Measurements from ENCODE around the gene NCR1. TPM values are rescaled to one million over a fixed set of nuclear protein-coding genes. Genes with fewer than 3 reads are reported as not detected.
A peak's percentile ranks its signal among the peaks of the same experiment; 100 is the strongest.
"Not testable (repeated sequence)": the region's sequence is repeated elsewhere in the genome, so short reads cannot be mapped to it uniquely, and the experiment has no call there.

The NCR1 gene
- total RNA-seq, 1 experiment from 2014 or later, result not detected

GRCh38 chr19:54923276-54923675 is 17.3 kb downstream of the NCR1 start:
- Mint-ChIP-seq H3K4me3 (ENCODE audit: unreplicated experiment) (no peak overlapping the region), H3K4me1 (ENCODE audit: insufficient read depth, unreplicated experiment) (no peaks in the 10 kb centered on the region), H3K27me3 (ENCODE audit: insufficient read depth, unreplicated experiment) (no peaks in the 10 kb centered on the region), H3K9me3 (ENCODE audit: unreplicated experiment) (peaks cover 22% of the 10 kb centered on the region), H3K36me3 (ENCODE audit: insufficient read depth, unreplicated experiment) (peaks cover 7% of the 10 kb centered on the region), H3K27ac (ENCODE audit: low read depth, unreplicated experiment) (no peak overlapping the region)
- ChIA-PET POLR2A (interaction anchor here (0.7 kb wide), 1 partner anchor 14 kb away, joined by 3 read pairs; no protein-coding TSS in a partner anchor), CTCF (interaction anchor here (1.3 to 1.9 kb wide), 2 partner anchors 249 to 443 kb away, joined by 5 to 9 read pairs; no protein-coding TSS in a partner anchor)
- no TSS peak for BruUV-seq (replicated peaks)
- no peak for TF ChIP-seq CTCF (IDR thresholded peaks at IDR 0.05; ENCODE audit: unreplicated experiment)
- intact Hi-C loops (cut with micrococcal nuclease), result no loop called here
- no peak for DNase-seq (ENCODE audit: unreplicated experiment)

DNA sequence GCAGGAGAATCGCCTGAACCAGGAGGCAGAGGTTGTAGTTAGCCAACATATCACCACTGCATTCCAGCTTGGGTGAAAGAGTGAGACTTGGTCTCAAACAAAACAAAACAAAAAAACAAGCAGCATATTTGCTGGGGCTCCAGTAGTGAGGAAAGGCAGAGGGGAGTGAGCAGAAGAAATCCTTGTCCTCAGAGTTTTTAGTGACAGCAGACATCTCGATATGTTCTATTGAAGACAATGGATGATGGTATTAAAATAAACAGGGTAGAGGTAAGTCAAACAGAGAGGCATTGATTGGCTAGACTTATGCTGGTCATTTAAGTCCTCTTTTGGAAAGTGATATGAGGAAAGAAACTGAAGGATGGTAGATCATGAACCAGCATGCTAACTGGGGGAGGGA is 22.4 kb downstream of the NCR1 start:
- no peak for TF ChIP-seq CTCF (IDR thresholded peaks at IDR 0.05; ENCODE audit: unreplicated experiment)
- DNase-seq (ENCODE audit: unreplicated experiment), result peak; percentile 5
- no TSS peak for BruUV-seq (replicated peaks)

GRCh38 chr19:54937926-54938325 is 32.0 kb downstream of the NCR1 start:
- Mint-ChIP-seq H3K4me3 (ENCODE audit: unreplicated experiment) (no peak overlapping the region), H3K36me3 (ENCODE audit: insufficient read depth, unreplicated experiment) (no peaks in the 10 kb centered on the region), H3K4me1 (ENCODE audit: insufficient read depth, unreplicated experiment) (no peaks in the 10 kb centered on the region), H3K27me3 (ENCODE audit: insufficient read depth, unreplicated experiment) (no peaks in the 10 kb centered on the region), H3K27ac (ENCODE audit: low read depth, unreplicated experiment) (no peak overlapping the region), H3K9me3 (ENCODE audit: unreplicated experiment) (peaks cover 8% of the 10 kb centered on the region)
- ChIA-PET CTCF (interaction anchor here (0.5 kb wide), 1 partner anchor 283 kb away, joined by 3 read pairs; no protein-coding TSS in a partner anchor), POLR2A (interaction anchor here (0.6 kb wide), 1 partner anchor 15 kb away, joined by 3 read pairs; no protein-coding TSS in a partner anchor)
- intact Hi-C loops (cut with micrococcal nuclease), result no loop called here
- no peak for DNase-seq (ENCODE audit: unreplicated experiment)
- no peak for TF ChIP-seq CTCF (IDR thresholded peaks at IDR 0.05; ENCODE audit: unreplicated experiment)
- BruUV-seq (replicated peaks), result no TSS peak

More for the DNA sequence above, 22.4 kb downstream of the NCR1 start:
- no peaks in the 10 kb centered on the region for H3K27me3 Mint-ChIP-seq (ENCODE audit: insufficient read depth, unreplicated experiment)
- H3K4me3 Mint-ChIP-seq (ENCODE audit: unreplicated experiment), result no peak overlapping the region
- intact Hi-C loops (cut with micrococcal nuclease), result no loop called here
- H3K27ac Mint-ChIP-seq (ENCODE audit: low read depth, unreplicated experiment), result no peak overlapping the region
- H3K36me3 Mint-ChIP-seq (ENCODE audit: insufficient read depth, unreplicated experiment), result peaks cover 7% of the 10 kb centered on the region
- POLR2A ChIA-PET, result interaction anchor here (0.6 kb wide), 1 partner anchor 72 kb away, joined by 3 read pairs; no protein-coding TSS in a partner anchor
- no peaks in the 10 kb centered on the region for H3K4me1 Mint-ChIP-seq (ENCODE audit: insufficient read depth, unreplicated experiment)
- CTCF ChIA-PET, result interaction anchor here (0.6 to 0.9 kb wide), 2 partner anchors 275 to 489 kb away, joined by 3 to 7 read pairs; no protein-coding TSS in a partner anchor
- peaks cover 15% of the 10 kb centered on the region for H3K9me3 Mint-ChIP-seq (ENCODE audit: unreplicated experiment)

DNA sequence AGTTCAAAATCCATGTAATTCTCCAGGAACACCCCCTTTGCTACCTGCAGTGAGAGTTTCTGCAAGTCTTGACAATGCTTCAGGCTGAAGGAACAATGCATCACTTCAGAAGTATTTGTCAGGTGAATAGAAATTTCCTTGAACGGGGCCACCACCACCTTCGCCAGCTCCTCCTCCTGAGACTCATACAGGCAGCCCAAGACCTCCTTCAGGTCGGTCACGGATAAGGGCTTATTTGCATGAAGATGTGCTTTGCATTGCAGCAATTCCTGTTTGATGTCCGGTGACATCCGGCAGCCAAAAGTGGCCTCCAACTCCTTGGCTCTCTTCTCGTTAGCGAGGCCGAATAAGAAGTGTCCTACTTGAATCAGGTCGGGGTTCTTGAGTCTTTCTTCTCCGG is 33.0 kb downstream of the NCR1 start:
- no peak for TF ChIP-seq CTCF (IDR thresholded peaks at IDR 0.05; ENCODE audit: unreplicated experiment)
- intact Hi-C loops (cut with micrococcal nuclease), result no loop called here
- BruUV-seq (replicated peaks), result no TSS peak
- DNase-seq (ENCODE audit: unreplicated experiment), result no peak
- Mint-ChIP-seq H3K9me3 (ENCODE audit: unreplicated experiment) (peaks cover 8% of the 10 kb centered on the region), H3K27me3 (ENCODE audit: insufficient read depth, unreplicated experiment) (no peaks in the 10 kb centered on the region), H3K4me3 (ENCODE audit: unreplicated experiment) (no peak overlapping the region), H3K27ac (ENCODE audit: low read depth, unreplicated experiment) (no peak overlapping the region), H3K4me1 (ENCODE audit: insufficient read depth, unreplicated experiment) (no peaks in the 10 kb centered on the region), H3K36me3 (ENCODE audit: insufficient read depth, unreplicated experiment) (no peaks in the 10 kb centered on the region)
- CTCF ChIA-PET, result no interaction called here
- POLR2A ChIA-PET, result no interaction called here

GRCh38 chr19:54939538-54939937 is 33.6 kb downstream of the NCR1 start:
- POLR2A ChIA-PET; H3K27me3 Mint-ChIP-seq (ENCODE audit: insufficient read depth, unreplicated experiment); H3K36me3 Mint-ChIP-seq (ENCODE audit: insufficient read depth, unreplicated experiment); H3K4me3 Mint-ChIP-seq (ENCODE audit: unreplicated experiment); H3K27ac Mint-ChIP-seq (ENCODE audit: low read depth, unreplicated experiment); BruUV-seq (replicated peaks); DNase-seq (ENCODE audit: unreplicated experiment); H3K4me1 Mint-ChIP-seq (ENCODE audit: insufficient read depth, unreplicated experiment); H3K9me3 Mint-ChIP-seq (ENCODE audit: unreplicated experiment); intact Hi-C loops (cut with micrococcal nuclease): not testable (repeated sequence)
- CTCF ChIA-PET, result interaction anchor here (0.9 kb wide), 1 partner anchor 265 kb away, joined by 3 read pairs; no protein-coding TSS in a partner anchor

DNA sequence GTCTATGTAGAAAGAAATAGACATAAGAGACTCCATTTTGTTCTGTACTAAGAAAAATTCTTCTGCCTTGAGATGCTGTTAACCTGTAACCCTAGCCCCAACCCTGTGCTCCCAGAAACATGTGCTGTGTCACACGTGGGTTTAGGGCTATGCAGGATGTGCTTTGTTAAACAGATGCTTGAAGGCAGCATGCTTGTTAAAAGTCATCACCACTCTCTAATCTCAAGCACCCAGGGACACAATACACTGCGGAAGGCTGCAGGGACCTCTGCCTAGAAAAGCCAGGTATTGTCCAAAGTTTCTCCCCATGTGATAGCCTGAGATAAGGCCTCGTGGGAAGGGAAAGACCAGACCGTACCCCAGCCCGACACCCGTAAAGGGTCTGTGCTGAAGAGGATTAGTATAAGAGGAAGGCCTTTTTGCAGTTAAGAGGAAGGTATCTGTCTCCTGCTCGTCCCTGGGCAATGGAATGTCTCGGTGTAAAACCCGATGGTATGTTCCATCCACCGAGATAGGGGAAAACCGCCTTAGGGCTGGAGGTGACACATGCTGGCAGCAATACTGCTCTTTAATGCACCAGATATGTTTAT is 37.9 kb downstream of the NCR1 start:
- CTCF ChIA-PET; H3K9me3 Mint-ChIP-seq (ENCODE audit: unreplicated experiment); H3K27me3 Mint-ChIP-seq (ENCODE audit: insufficient read depth, unreplicated experiment); DNase-seq (ENCODE audit: unreplicated experiment); intact Hi-C loops (cut with micrococcal nuclease); H3K36me3 Mint-ChIP-seq (ENCODE audit: insufficient read depth, unreplicated experiment); H3K27ac Mint-ChIP-seq (ENCODE audit: low read depth, unreplicated experiment); H3K4me3 Mint-ChIP-seq (ENCODE audit: unreplicated experiment); BruUV-seq (replicated peaks); H3K4me1 Mint-ChIP-seq (ENCODE audit: insufficient read depth, unreplicated experiment): not testable (repeated sequence)
- POLR2A ChIA-PET, result interaction anchor here (0.7 kb wide), 1 partner anchor 495 kb away, joined by 4 read pairs; the partner anchor contains the start of gene LENG8

All from MCF 10A (cell line).